ENCODE results near the gene PGAP3. TPM values are rescaled to one million over a fixed set of nuclear protein-coding genes. Genes with fewer than 3 reads are reported as not detected.

Gene PGAP3
- total and polyA plus RNA-seq, 2 donors from 2014 or later, result 33.8 to 48.5 TPM

GRCh38 chr17:39716879-39717536 lies 29.2 kb upstream of the PGAP3 start:
- Histone ChIP-seq H3K4me3 (ENCODE audit: low read length in 3 of 3) (no peak overlapping the region), H3K9ac (ENCODE audit: low read length in 3 of 3) (no peak overlapping the region), H3K9me3 (ENCODE audit: control insufficient read depth in 2 of 3, insufficient read depth in 1 of 3, low read length in 3 of 3) (no peaks in the 10 kb centered on the region), H3K36me3 (ENCODE audit: control insufficient read depth in 2 of 3, insufficient read depth in 3 of 3, low read length in 3 of 3) (peaks cover 2 to 61% (median 16%) of the 10 kb centered on the region in 3 donors), H3K4me1 (ENCODE audit: control insufficient read depth in 2 of 3, insufficient read depth in 2 of 3, low read depth in 1 of 3, low read length in 3 of 3) (peaks cover 0 to 10% (median 0%) of the 10 kb centered on the region in 3 donors), H3K27me3 (ENCODE audit: control insufficient read depth, insufficient read depth, low read length) (no peaks in the 10 kb centered on the region), H3K27ac (ENCODE audit: low read depth in 2 of 2, low read length in 2 of 2) (no peak overlapping the region)
- DNase-seq, result peak in 1 of 5 donors; percentile 58
- FAIRE-seq, result no peak
- intact Hi-C loops (cut with DNase I), result no loop called here
- TF ChIP-seq CTCF (IDR thresholded peaks at IDR 0.05; ENCODE audit: borderline replicate concordance, extremely low read depth, insufficient read depth), result no peak

GRCh38 chr17:39716073-39716818 lies 28.4 kb upstream of the PGAP3 start:
- Histone ChIP-seq H3K4me3 (ENCODE audit: low read length in 3 of 3) (no peak overlapping the region), H3K4me1 (ENCODE audit: control insufficient read depth in 2 of 3, insufficient read depth in 2 of 3, low read depth in 1 of 3, low read length in 3 of 3) (peaks cover 0 to 10% (median 0%) of the 10 kb centered on the region in 3 donors), H3K9me3 (ENCODE audit: control insufficient read depth in 2 of 3, insufficient read depth in 1 of 3, low read length in 3 of 3) (no peaks in the 10 kb centered on the region), H3K27me3 (ENCODE audit: control insufficient read depth, insufficient read depth, low read length) (no peaks in the 10 kb centered on the region), H3K9ac (ENCODE audit: low read length in 3 of 3) (no peak overlapping the region), H3K36me3 (ENCODE audit: control insufficient read depth in 2 of 3, insufficient read depth in 3 of 3, low read length in 3 of 3) (peaks cover 2 to 65% (median 21%) of the 10 kb centered on the region in 3 donors), H3K27ac (ENCODE audit: low read depth in 2 of 2, low read length in 2 of 2) (peak overlapping the region in 1 of 2 donors; percentile 49)
- intact Hi-C loops (cut with DNase I), result no loop called here
- peak in 1 of 5 donors; percentile 73 for DNase-seq
- FAIRE-seq, result no peak
- no peak for TF ChIP-seq CTCF (IDR thresholded peaks at IDR 0.05; ENCODE audit: borderline replicate concordance, extremely low read depth, insufficient read depth)

GRCh38 chr17:39715375-39716072 lies 27.7 kb upstream of the PGAP3 start:
- no peak overlapping the region for H3K4me3 ChIP-seq (ENCODE audit: low read length in 3 of 3)
- no peak overlapping the region for H3K9ac ChIP-seq (ENCODE audit: low read length in 3 of 3)
- no peak for FAIRE-seq
- peaks cover 0 to 10% (median 0%) of the 10 kb centered on the region in 3 donors for H3K4me1 ChIP-seq (ENCODE audit: control insufficient read depth in 2 of 3, insufficient read depth in 2 of 3, low read depth in 1 of 3, low read length in 3 of 3)
- no peaks in the 10 kb centered on the region for H3K9me3 ChIP-seq (ENCODE audit: control insufficient read depth in 2 of 3, insufficient read depth in 1 of 3, low read length in 3 of 3)
- DNase-seq, result no peak
- H3K36me3 ChIP-seq (ENCODE audit: control insufficient read depth in 2 of 3, insufficient read depth in 3 of 3, low read length in 3 of 3), result peaks cover 2 to 68% (median 24%) of the 10 kb centered on the region in 3 donors
- no peak for TF ChIP-seq CTCF (IDR thresholded peaks at IDR 0.05; ENCODE audit: borderline replicate concordance, extremely low read depth, insufficient read depth)
- H3K27me3 ChIP-seq (ENCODE audit: control insufficient read depth, insufficient read depth, low read length), result no peaks in the 10 kb centered on the region
- intact Hi-C loops (cut with DNase I), result no loop called here
- no peak overlapping the region for H3K27ac ChIP-seq (ENCODE audit: low read depth in 2 of 2, low read length in 2 of 2)

All from kidney (tissue), 14 donors.